NCI-H1436 treated with DMSO at 0.1 percent for 48 hours (cell line): Measurements from ENCODE around the gene ERC2.

Source experiments
- DNase-seq: peaks from one replicate; lab custom pipeline; 2025; lab: John Stamatoyannopoulos, UW

The ERC2 gene

GRCh38 chr3:55826731-55827496 is 641.4 kb downstream of the ERC2 start:
- DNase-seq, result no peak

DNA sequence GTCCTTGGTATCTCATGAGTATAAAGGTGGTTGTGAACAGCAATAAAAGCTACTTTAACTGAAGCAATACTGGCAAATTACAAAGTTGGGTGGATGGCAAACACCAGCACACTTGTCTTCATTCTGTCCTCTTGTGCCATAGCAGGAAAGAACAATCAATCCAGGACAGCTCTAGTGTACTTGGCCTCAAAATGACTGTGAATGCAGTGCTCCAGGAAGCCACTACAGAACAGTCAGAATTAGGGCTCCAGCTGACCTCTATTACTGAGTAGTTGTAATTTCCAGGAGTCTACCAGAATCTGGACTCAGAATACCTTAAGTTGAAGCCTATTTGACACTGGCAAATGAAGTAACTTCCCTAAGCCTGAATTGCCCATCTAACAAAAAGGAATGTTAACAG is 642.2 kb downstream of the ERC2 start:
- DNase-seq, result no peak

GRCh38 chr3:55824406-55824805 is 643.9 kb downstream of the ERC2 start:
- no peak for DNase-seq

DNA sequence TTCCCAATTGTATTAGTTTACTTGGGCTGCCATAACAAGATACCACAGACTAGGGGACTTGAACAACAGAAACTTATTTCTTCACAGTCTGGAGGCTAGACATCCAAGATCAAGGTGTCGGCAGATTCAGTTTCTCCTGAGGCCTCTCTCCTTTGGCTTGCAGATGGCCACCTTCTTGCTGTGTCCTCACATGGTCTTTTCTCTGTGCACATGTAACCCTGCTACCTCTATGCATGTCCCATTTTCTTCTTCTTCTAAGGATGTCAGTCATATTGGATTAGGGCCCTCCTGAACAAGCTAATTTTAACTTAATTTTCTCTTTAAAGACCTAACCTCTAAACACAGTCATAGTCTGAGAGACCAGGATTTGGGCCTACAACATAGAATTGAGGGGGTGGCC is 644.4 kb downstream of the ERC2 start:
- no peak for DNase-seq

DNA sequence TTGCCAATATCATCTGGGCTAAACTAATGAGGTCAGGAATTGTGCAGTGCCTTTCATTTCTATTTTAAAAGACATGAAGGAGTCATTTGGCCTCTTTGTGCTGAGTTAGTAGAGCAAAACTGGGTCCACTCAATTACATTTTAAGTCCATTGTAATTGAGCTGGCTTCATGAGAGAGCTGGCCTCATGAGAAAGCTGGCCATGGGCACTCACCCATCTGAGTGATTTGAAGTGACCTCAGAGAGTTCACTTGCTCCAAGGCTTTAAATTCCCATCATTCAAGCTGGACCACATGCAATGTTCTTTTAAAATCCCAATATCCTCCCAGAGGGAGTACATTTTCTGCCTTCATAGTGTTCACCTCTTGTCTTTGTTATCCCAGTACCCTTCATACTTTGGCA is 645.3 kb downstream of the ERC2 start:
- DNase-seq, result no peak

DNA sequence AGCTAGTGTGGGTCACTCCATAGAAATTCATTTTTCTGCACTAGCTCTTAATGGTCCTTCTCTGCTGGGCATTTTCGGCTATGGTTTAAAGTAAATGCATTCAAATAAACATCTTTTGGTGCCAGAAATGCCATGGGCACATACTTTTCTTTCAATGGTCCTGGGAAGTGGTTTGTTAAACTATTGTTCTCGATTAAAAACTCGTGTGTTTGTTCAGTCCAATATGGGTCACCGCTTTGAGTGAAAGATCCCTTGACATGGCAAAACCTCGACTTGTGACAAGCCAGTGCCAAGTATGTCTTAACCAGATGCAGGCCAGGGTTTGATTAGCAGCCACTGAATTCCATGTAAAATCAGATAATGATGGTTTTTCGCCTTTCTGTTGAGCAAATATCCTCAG is 649.3 kb downstream of the ERC2 start:
- no peak for DNase-seq

DNA sequence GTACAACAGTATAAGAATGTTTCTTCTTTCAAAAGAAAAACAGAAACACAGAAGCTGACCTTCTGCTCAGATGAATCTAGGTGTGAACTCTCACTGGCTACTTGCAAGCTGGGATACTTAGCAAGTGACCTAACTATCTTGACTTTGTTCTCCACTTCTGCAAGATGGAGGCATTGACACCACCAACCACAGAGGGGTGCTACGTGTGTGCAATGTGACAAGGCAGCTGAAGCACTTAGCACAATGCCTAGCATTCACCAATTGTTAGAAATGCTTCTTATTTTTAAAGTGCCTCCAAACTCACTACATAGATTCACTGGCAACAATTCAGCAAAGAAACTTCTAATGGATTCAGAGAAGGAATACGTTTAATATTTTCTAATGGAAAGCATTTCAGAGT is 649.8 kb downstream of the ERC2 start:
- no peak for DNase-seq

GRCh38 chr3:55816794-55817576 is 651.3 kb downstream of the ERC2 start:
- no peak for DNase-seq

DNA sequence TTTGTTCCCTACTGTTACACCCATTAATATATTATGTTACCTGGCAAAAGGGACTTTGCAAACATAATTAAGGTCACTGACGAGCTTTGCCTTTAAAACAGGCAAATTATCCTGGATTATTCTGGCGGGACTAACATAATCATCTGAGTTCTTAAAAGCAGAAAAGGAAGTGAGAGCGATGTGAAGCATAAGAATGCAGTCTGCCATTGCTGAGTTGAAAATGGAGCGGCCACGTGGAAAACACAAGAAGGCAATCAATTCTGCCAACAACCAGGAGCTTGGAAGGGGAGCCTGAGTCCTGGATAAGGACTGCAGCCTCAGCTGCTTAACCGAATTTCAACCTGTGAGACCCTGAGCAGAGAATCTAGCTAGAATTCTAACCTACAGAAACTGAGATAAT is 653.0 kb downstream of the ERC2 start:
- DNase-seq, result no peak

- DNase-seq, result no peak
Measured at GRCh38 chr3:55813268-55814097, 654.8 kb downstream of the ERC2 start.

DNA sequence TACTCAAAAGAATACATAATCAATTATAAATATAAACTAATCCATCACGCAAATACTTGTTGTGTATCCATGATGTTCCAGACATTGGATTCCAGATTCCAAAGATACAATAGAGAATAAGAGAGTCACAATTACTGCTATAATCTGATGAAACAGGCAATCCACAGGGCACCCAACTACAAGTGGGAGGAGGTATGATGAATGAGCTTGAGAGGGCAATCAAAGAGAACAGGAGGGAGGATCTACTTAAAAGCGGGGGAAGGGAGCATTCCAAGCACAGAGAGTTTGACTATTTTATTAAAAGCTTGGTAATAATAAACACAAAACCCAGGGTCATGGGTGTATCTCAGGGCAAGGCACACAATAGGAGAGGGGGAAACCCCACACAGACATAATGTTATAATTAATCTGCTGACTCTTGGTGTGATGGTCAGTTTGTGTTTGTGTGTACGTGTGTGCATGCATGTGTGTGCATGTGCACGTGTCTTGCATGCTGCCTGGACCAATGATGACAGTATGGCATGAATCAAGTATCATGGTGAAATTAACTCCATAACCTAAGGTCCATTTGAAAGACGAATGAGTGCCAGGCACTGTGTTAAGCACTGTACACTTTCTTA is 655.8 kb downstream of the ERC2 start:
- DNase-seq, result no peak

GRCh38 chr3:55807210-55807609 is 661.1 kb downstream of the ERC2 start:
- no peak for DNase-seq

DNA sequence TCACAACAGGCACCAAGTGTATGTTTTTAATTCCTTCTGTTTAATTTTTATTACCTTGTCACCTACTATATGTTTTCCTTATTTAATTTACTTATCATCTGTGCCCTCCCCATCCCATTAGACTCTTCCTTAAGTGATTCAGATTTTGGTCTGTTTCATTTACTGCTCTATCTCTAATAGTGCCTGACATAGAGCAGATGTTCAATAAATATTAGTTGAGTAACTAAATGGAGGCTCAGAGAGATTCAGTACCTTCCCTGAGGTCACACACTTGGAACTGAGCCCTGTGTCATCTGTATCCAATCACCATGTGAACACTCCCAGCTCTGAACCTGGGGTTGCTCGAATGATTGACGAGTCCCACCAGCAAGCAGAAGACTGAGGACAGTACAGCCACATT is 663.1 kb downstream of the ERC2 start:
- DNase-seq, result no peak

DNA sequence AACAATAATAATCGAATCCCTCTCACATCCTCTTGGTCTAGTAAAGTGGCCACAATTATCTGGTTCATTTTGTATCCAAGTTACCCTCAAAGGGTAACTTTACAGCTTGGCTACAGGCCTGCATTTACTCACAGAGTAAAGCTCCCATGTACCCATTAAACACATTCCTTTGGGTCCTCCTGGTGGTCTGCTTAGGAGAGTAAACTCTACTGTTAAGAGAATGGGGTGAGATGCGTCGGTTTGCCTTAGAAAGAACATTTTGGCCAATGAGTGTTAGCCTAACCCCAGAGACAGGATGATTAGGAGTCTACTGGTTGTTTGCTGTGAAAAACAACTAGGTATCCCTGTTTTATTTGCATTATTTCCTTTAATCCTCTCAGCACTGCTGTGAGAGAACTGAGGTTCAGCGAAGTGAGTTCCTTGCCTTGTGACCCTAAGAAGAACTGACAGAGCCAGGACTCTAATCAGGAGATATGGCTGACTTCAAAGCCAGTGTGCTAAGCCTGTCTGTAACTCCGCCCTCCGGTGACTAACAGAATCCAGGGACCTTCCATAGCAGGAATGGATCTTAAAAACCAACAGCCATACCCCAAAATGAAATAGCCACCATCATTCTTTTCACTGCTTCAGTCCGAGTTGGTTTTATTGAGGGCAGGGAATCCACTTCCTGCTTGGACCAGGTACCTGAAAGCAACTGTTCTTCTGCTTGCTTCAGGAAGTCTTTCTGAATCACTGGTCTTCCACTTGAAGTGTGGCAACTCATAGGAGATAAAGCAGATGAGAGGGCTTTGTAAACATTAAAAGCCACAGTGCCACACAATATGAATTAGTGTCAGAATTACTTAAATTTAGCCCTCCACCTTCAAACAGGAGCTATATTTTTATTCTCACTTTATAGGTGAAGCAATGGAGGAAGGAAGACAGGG is 663.8 kb downstream of the ERC2 start:
- DNase-seq, result no peak

DNA sequence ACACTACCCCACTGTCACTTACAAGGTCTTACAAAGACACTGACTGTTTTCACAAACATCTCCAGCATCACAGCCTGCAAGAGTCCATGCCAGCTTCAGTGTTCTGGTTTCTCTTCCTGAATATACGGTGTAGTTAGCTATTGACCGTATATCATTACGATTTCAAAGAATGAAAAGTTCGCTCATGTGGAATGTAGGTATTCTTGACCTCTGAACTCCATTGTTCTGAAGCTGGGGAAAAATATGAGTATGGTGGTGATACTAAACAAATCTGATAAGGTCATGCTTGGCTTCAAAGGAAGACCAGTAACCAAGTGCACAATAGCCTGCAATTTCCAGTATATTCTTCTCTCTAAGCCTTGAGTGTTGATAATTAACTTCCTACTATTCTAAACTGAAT is 665.5 kb downstream of the ERC2 start:
- DNase-seq, result no peak

GRCh38 chr3:55801676-55802075 is 666.6 kb downstream of the ERC2 start:
- no peak for DNase-seq

- no peak for DNase-seq
Measured at GRCh38 chr3:55801068-55801467, 667.2 kb downstream of the ERC2 start.

DNA sequence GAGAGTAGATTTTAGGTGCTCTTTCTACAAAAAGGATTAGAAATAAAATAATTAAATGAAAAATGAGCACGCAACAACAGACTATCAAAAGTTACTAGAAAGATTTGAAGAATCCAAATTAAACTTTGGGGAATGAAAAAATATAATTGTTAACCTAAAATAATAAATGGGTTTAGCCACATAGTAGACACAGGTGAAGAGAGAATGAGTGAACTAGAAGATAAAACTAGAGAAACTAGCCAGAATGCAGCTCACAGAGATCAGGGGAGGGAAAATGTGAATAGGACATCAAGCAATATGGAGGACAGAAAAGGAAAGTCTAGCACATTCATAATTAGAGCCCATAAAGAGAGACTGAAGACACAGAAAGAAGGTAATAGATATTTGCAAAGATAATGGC is 670.5 kb downstream of the ERC2 start:
- no peak for DNase-seq

GRCh38 chr3:55797084-55797483 is 671.2 kb downstream of the ERC2 start:
- no peak for DNase-seq

GRCh38 chr3:55796533-55796932 is 671.7 kb downstream of the ERC2 start:
- DNase-seq, result no peak

- no peak for DNase-seq
Measured at GRCh38 chr3:55795746-55796145, 672.5 kb downstream of the ERC2 start.
